ENCODE results near the gene KTN1.

DNA sequence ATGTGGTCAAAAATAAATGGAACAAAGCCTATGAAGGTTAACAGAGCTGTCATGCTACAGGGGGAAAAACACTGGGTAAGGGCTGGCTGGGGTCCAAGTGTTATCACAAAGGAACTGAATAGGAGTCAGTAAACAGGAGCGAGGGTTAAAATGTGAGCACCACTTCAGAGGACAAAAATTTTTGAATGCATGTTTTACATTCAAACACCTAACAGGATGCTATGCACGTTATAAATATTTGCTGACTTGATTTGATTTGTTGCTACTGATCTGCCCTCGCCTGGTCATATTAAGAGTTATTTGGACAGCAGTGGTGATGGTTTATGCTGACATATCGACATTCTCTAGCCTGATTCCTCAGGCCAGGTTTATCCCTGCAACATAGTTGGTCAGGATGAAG lies 7.4 kb upstream of the KTN1 start:
- TF ChIP-seq, protein P1, sequence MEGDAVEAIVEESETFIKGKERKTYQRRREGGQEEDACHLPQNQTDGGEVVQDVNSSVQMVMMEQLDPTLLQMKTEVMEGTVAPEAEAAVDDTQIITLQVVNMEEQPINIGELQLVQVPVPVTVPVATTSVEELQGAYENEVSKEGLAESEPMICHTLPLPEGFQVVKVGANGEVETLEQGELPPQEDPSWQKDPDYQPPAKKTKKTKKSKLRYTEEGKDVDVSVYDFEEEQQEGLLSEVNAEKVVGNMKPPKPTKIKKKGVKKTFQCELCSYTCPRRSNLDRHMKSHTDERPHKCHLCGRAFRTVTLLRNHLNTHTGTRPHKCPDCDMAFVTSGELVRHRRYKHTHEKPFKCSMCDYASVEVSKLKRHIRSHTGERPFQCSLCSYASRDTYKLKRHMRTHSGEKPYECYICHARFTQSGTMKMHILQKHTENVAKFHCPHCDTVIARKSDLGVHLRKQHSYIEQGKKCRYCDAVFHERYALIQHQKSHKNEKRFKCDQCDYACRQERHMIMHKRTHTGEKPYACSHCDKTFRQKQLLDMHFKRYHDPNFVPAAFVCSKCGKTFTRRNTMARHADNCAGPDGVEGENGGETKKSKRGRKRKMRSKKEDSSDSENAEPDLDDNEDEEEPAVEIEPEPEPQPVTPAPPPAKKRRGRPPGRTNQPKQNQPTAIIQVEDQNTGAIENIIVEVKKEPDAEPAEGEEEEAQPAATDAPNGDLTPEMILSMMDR (IDR thresholded peaks at IDR 0.05) = no peak
- no peak for TF ChIP-seq POLR2A (IDR thresholded peaks at IDR 0.05)
